Vein endothelial cell (primary cell): ENCODE results near the gene SERF1A. TPM values are rescaled to one million over a fixed set of nuclear protein-coding genes. Genes with fewer than 3 reads are reported as not detected.

Experiments used
- small RNA-seq: library from RNA; depleted of rRNA; stranded (forward); fragments of <200 nt; gene quantifications from one replicate; pipeline ENCODE3, GENCODE V24; 2012
- total RNA-seq: library from RNA; depleted of rRNA; stranded (reverse); fragments of >200 nt; gene quantifications from 2 replicates; pipeline ENCODE4 v1.2.3, GENCODE V29; 2012

Gene SERF1A
- total RNA-seq = 13.7 and 19.3 TPM in 2 replicates

DNA sequence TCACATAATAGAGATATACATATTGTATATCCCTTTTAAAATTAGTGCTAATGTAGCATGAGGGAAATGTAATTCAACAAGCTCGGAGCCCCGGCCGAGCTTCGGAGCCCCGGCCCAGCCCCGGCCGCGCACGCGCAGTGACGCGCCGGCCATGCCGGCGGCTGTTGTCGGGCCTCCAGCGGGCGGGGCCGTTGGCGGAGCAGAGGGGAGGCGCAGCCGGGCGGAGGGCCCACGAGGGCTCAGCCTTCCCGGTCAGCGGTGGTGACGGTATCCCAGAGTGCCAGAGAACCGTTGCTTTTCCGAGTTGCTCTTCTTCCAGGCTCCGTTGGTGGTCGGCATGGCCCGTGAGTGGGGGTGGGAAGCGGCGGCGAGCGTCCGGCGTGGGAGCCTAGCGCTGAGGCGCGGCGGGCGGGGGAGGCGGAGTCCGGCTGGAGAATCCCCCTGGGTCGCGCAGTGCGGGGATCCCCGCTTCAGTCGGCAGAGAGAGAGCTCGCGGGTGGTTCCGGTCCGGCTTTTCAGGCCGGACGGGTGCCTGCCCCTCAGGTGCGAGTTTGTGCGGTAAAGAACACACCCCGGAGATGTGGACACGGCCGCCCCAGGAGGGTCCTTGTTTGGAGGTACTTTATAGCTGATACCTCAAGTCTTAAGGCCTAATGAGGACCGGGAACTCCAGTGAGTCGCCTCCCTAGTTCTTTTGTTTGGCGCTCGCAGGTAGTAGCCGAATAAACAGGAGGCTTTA, at the start of gene SERF1A:
SERF1A (plus strand) TSS at position 137 of the 739 bp plus-strand sequence; CDS start at position 338, 201 bp downstream.

Small RNAs within 50 kb of the gene (small RNA-seq; reads per million reads assigned to genes)
- not detected for gene CDH12P1

Other genes starting within 250 kb of the SERF1A start
- 39.2 and 51.1 TPM in 2 replicates for gene SMN1, start 24.4 kb downstream of the SERF1A start, total RNA-seq
- gene NAIP, start 124.7 kb downstream of the SERF1A start, total RNA-seq = 3.4 and 3.9 TPM in 2 replicates
- 15.0 and 19.5 TPM in 2 replicates for gene GTF2H2, start 167.0 kb downstream of the SERF1A start, total RNA-seq